Peyer's patch (tissue), 4 donors: ENCODE results near the gene KIF18A.

Experiments
- CTCF ChIP-seq, 6 experiments: fragments of 450-650 bp in 4 of 6; fragments of 200-600 bp in 2 of 6; sonication (generic) in 1 of 6; IDR thresholded peaks; one replicate each; pipeline ENCODE4 v1.5.1; 2017 to 2019; ENCODE audit warnings: antibody characterized with exemption in 6 of 6, mild to moderate bottlenecking in 3 of 6, moderate library complexity in 1 of 6
- POLR2A ChIP-seq, 2 donors: fragments of 450-650 bp; IDR thresholded peaks; one replicate each; pipeline ENCODE4 v1.5.1; 2017; ENCODE audit warnings: antibody characterized with exemption in 2 of 2, mild to moderate bottlenecking in 2 of 2, moderate library complexity in 2 of 2

GRCh38 chr11:27995083-27995482 is 112.9 kb downstream of the KIF18A start:
- TF ChIP-seq CTCF (IDR thresholded peaks at IDR 0.05) (no peak), POLR2A (IDR thresholded peaks at IDR 0.05) (no peak)
